ENCODE data around the gene ARL8B. TPM values are rescaled to one million over a fixed set of nuclear protein-coding genes. Genes with fewer than 3 reads are reported as not detected.

Gene ARL8B
- total and polyA plus RNA-seq, 2 of the 8 experiments (the other 6 are each of a cell fraction or from before 2014, with no cell fraction given), result 14.5 to 27.8 TPM

GRCh38 chr3:5169807-5170206, 47.7 kb downstream of the ARL8B start (continued):
- no peak for TF ChIP-seq CHD7 (IDR thresholded peaks at IDR 0.05; ENCODE audit: insufficient replicate concordance, low read length)
- TF ChIP-seq CHD2 (IDR thresholded peaks at IDR 0.05; ENCODE audit: low read length), result no peak
- TF ChIP-seq EGR1 (IDR thresholded peaks at IDR 0.05; ENCODE audit: borderline replicate concordance, low read depth, low read length), result no peak
- no peak for TF ChIP-seq HDAC6 (IDR thresholded peaks at IDR 0.05; ENCODE audit: low read depth, low read length)
- TF ChIP-seq TEAD4 (IDR thresholded peaks at IDR 0.05; ENCODE audit: low read depth, low read length), result no peak
- no peak for TF ChIP-seq SIRT6 (IDR thresholded peaks at IDR 0.05; ENCODE audit: low read length)
- no peak for TF ChIP-seq SAP30 (IDR thresholded peaks at IDR 0.05; ENCODE audit: insufficient read depth, insufficient replicate concordance, low read length)

Data from H1 (cell line).